Type B pancreatic cell (in vitro differentiated cells): ENCODE results near the gene PLA2G4E. TPM values are rescaled to one million over a fixed set of nuclear protein-coding genes. Genes with fewer than 3 reads are reported as not detected.

Experiments used
- DNase-seq: peaks from one replicate; pipeline ENCODE4 v3.0.0; 2021; ENCODE audit warnings: mixed read lengths; ENCODE audit not compliant: unreplicated experiment; ENCODE audit errors: extremely low spot score
- H3K27ac Mint-ChIP-seq: 2 replicates; pipeline ENCODE4 v1.8.0; 2021; ENCODE audit warnings: mild to moderate bottlenecking, mixed read lengths
- H3K27me3 Mint-ChIP-seq: 2 replicates; pipeline ENCODE4 v1.8.0; 2021; ENCODE audit warnings: mixed read lengths
- H3K36me3 Mint-ChIP-seq: 2 replicates; pipeline ENCODE4 v1.8.0; 2021; ENCODE audit warnings: mixed read lengths
- H3K4me1 Mint-ChIP-seq: one replicate; pipeline ENCODE4 v1.8.0; 2021; ENCODE audit warnings: mixed read lengths; ENCODE audit not compliant: unreplicated experiment
- H3K4me3 Mint-ChIP-seq: 2 replicates; pipeline ENCODE4 v1.8.0; 2021; ENCODE audit warnings: mild to moderate bottlenecking, mixed read lengths
- H3K9me3 Mint-ChIP-seq: 2 replicates; pipeline ENCODE4 v1.8.0; 2021; ENCODE audit warnings: mixed read lengths
- CTCF ChIP-seq: fragments of 200-600 bp; sonication (generic); conservative IDR thresholded peaks from 2 replicates; pipeline ENCODE4 v1.5.0; 2021; ENCODE audit warnings: antibody characterized with exemption, mild to moderate bottlenecking
- total RNA-seq: library from RNA; stranded (reverse); gene quantifications from 2 replicates; pipeline ENCODE4 v1.2.1, GENCODE V29; 2021; ENCODE audit warnings: low replicate concordance

PLA2G4E gene
- total RNA-seq, 1 donor from 2014 or later = not detected

GRCh38 chr15:42063122-42063848, 42.4 kb upstream of the PLA2G4E start:
- no peak for DNase-seq
- peaks cover 6% of the 10 kb centered on the region for H3K27me3 Mint-ChIP-seq
- TF ChIP-seq CTCF = no peak
- no peak overlapping the region for H3K4me3 Mint-ChIP-seq
- peaks cover 5% of the 10 kb centered on the region for H3K36me3 Mint-ChIP-seq
- H3K27ac Mint-ChIP-seq = no peak overlapping the region
- peaks cover 4% of the 10 kb centered on the region for H3K9me3 Mint-ChIP-seq
- peaks cover 7% of the 10 kb centered on the region for H3K4me1 Mint-ChIP-seq

DNA sequence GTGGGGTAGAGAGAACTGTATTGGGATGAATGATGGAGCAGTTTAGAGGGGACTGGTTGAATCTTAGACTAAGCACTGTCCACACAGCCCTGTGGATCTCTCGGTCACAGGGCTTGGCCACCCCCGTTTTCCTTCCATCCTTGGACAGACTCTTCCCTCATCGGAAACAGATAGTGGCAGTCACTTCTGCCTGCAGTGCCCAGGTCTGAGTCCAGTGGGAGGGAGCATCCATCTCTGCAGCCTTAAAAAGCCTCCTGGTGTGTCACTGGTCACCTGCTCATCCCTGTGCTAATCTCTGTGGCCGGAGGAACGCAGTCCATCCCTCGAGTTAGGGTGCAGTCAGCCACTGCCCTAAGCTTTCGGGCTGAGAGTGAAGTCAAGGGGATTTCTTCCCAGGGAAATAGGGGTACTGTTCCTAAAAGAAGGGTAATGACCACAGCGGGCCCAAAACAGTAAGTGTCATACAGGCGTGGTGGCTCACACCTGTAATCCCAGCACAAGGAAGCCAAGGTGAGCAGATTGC, 41.5 kb upstream of the PLA2G4E start:
- peaks cover 15% of the 10 kb centered on the region for H3K27me3 Mint-ChIP-seq
- no peak for TF ChIP-seq CTCF
- DNase-seq = peak; percentile 54
- no peak overlapping the region for H3K4me3 Mint-ChIP-seq
- no peak overlapping the region for H3K27ac Mint-ChIP-seq
- H3K9me3 Mint-ChIP-seq = peaks cover 4% of the 10 kb centered on the region
- peaks cover 7% of the 10 kb centered on the region for H3K4me1 Mint-ChIP-seq
- peaks cover 5% of the 10 kb centered on the region for H3K36me3 Mint-ChIP-seq

- Mint-ChIP-seq H3K36me3 (no peaks in the 10 kb centered on the region), H3K4me3 (no peak overlapping the region), H3K9me3 (no peaks in the 10 kb centered on the region), H3K27me3 (peaks cover 23% of the 10 kb centered on the region), H3K27ac (no peak overlapping the region), H3K4me1 (no peaks in the 10 kb centered on the region)
- no peak for TF ChIP-seq CTCF
- DNase-seq = no peak
Observed at GRCh38 chr15:42060797-42061196, 40.0 kb upstream of the PLA2G4E start.

DNA sequence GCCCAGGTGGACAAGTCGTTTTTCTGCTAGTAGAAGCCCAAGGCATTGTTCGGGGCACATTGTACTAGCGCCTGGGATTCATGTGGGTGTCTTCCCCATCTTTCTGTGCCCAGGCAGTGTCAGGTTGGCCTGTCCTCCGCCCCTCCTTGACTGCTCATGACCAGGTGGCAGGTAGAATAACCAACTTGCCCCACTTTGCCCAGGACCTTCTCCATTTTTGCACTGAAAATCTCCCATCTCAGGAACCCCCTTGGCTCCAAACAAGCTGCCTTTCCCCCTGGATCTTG, 39.6 kb upstream of the PLA2G4E start:
- no peak for TF ChIP-seq CTCF
- Mint-ChIP-seq H3K4me3 (no peak overlapping the region), H3K9me3 (no peaks in the 10 kb centered on the region), H3K36me3 (no peaks in the 10 kb centered on the region), H3K4me1 (no peaks in the 10 kb centered on the region), H3K27ac (no peak overlapping the region), H3K27me3 (peaks cover 24% of the 10 kb centered on the region)
- no peak for DNase-seq

DNA sequence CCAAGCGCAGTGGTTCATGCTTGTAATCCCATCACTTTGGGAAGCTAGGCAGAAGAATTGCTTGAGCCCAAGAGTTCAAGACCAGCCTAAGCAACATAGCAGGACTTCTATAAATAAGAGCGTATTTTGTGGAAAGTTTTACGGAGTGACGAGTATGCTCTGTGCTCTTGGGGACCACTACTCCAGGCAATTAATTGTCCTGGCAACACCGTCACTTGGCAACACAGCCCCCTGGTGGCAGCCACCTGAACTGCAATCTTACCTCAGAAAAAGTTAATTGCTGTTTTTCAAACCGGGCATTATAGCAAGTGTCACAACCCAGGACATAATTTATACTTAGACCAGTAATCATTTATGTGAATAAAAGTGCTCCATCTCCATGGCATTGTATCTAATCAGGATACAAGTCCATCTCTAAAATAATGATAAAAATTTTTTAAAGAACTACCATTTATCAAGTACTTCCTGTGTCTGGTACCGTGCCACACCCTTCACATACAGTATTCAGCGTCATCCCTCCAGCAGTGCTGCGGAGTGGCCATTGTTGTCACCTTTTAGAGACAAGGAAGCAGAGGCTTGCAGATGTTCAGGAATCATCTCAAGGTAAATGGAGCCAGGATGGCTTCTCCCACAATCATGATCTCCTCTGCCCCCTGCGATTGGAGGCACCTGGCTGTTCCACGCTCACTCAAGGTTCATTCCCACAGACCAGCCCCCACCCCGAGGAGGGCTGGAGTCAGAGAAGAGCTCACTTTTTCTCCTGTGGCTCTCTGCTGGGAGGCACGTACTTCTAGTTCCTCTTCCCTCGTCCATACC, 39.0 kb upstream of the PLA2G4E start:
- no peaks in the 10 kb centered on the region for H3K9me3 Mint-ChIP-seq
- no peaks in the 10 kb centered on the region for H3K4me1 Mint-ChIP-seq
- no peak overlapping the region for H3K4me3 Mint-ChIP-seq
- peak; percentile 95 for TF ChIP-seq CTCF
- no peak overlapping the region for H3K27ac Mint-ChIP-seq
- peaks cover 28% of the 10 kb centered on the region for H3K27me3 Mint-ChIP-seq
- peak; percentile 76 for DNase-seq
- no peaks in the 10 kb centered on the region for H3K36me3 Mint-ChIP-seq
